NCI-H1694 (cell line): ENCODE data around the gene CXCR5.
"Not testable (repeated sequence)": the region's sequence is repeated elsewhere in the genome, so short reads cannot be mapped to it uniquely, and the experiment has no call there.

Source experiments
- DNase-seq: peaks from one replicate; lab custom pipeline; 2025; lab: John Stamatoyannopoulos, UW

CXCR5 gene, protein sequence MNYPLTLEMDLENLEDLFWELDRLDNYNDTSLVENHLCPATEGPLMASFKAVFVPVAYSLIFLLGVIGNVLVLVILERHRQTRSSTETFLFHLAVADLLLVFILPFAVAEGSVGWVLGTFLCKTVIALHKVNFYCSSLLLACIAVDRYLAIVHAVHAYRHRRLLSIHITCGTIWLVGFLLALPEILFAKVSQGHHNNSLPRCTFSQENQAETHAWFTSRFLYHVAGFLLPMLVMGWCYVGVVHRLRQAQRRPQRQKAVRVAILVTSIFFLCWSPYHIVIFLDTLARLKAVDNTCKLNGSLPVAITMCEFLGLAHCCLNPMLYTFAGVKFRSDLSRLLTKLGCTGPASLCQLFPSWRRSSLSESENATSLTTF

DNA sequence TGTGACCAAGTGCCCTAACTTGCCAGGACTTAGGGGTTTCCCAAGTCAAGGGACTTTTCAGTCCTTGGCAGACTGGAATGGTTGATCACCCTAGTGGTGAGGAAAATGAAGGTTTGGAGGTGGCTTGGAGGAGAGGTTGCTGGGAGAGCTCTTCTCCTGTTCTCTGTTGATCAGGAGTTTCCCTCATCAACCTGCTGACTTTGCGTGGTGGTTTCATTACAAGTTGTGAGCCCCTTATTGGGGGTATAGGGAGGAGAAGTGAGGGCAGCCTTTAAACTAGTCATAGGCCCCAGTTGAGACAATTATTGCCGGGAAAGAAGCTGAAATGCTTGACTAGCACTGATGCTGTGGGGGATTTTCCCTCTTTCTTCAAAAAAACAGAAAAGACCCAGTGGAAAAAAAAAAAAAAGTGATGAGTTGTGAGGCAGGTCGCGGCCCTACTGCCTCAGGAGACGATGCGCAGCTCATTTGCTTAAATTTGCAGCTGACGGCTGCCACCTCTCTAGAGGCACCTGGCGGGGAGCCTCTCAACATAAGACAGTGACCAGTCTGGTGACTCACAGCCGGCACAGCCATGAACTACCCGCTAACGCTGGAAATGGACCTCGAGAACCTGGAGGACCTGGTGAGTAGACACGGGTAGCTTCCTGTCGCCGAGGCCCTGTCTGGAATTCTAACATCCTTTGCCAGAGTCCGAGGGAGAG, at the start of gene CXCR5:
TSS of gene CXCR5 (plus strand) at position 525 of the 704 bp plus-strand sequence. CDS start at position 575, 50 bp downstream.
- DNase-seq, result no peak

DNA sequence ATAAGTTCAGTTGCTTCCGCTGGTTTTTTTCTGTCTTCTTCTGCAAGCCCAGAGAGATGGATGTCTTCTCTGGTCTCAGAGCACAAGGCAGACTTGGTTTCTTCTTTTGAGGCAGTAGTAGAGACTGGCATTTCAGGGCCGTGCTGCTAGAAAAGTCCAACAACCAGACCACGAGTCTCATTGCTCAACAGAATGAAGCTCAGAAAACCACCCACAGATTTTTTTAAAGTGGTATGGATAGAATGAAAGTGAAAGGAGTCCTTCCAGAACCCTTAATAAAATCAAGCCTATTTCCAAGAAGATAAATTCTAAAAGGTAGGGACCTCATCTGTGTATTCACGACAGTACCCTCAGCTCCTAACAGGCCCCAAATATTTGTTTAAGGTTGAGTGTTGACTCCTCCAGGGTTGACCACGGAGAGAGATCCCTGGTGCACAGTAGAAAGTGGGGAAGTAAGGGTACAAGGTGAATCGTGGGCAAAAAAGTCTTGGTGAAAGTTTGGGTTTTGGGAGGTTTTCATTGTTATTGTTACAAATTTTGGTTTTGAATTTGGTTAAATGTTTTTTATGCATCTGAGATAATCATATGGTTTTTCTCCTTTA, 49.2 kb upstream of the CXCR5 start:
- no peak for DNase-seq

DNA sequence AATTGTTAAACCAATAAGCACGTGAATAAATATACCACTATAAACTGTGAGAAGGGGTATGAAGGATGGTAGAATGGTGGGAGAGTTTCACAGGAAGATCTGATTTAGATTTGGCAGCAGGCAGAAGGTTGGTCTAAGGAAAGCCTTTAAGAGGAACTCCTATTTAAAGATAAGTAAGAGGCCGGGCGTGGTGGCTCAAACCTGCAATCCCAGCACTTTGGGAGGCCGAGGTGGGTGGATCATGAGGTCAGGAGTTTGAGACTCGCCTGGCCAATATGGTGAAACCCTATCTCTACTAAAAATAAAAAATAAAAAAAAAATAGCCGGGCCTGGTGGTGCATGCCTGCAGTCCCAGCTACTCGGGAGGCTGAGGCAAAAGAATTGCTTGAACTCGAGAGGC, 45.8 kb upstream of the CXCR5 start:
- DNase-seq, result no peak

DNA sequence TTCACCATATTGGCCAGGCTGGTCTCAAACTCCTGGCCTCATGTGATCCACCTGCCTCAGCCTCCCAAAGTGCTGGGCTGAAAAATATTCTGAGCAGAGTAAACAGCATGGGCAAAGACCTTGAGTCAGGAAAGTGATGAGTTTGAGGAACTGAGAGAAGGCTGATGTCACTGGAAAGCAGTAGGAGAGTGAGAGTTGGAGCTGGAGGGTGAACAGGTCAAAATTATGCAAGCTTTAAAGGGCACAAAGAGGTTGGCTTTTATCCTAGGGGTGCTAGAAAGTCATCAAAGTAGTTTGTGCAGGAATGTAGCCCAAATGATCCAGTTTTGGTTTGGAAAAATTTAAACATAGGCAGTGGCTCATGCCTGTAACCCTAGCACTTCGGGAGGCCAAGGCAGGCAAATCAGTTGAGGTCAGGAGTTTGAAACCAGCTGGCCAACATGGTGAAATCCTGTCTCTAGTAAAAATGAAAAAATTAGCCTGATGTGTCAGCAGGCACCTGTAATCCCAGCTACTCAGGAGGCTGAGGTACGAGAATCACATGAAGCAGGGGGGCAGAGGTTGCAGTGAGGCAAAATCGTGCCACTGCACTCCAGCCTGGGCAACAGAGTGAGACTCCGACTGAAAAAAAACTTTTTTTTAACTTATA, 44.7 kb upstream of the CXCR5 start:
- DNase-seq, result no peak

DNA sequence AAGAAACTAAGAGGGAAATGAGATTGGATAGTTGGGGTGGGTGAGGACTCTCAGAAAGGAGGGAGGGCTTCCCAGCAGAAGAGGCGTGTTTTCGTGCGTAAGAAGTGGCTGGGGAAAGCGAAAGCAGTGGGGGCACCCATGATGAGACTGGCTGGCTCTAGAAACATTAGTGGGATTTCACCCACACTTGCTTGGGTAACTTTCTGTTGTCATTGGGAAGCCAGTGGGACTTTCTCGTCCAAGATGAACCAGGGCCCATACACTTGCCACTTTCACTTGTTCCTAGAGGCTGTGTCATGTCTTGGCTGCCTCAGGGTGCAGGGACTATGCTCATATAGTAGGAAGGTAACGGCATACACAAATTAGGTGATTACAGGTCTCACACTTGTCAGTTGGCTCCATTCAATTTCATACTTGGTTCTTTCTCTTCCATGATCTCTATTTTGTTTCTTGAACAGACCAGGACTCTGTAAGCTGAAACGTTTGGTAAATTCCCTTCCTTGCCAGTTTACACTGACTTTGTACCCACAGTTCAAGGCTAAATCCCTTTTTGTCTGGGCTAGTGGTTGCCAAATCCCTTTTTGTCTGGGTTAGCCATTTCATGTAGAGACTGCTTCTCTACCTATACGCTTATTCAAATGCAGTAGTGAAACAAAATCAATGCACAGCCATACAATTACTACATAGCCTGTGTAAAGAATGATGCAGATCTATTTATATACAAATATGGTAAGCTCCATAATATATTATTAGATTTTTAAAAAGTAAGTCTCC, 42.0 kb upstream of the CXCR5 start:
- DNase-seq, result no peak

DNA sequence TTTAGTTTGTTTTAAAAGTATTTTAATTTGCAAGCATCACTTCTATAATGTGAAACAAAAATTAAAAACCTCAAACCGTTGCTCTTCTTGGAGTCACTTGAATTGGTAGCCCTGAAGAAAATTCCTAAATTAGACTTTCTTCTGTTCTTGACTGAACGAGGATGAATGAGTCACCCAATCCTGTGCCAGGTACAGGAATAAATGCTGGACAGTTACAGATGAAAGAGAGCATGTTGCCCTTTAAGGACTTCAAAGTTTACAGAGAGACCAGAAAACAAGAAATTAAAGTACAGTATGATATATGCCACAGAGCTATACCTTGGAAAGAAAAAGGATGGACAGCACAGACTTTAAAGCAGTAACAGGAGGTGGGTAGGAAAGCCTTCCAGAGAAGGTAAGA, 41.3 kb upstream of the CXCR5 start:
- DNase-seq, result no peak

DNA sequence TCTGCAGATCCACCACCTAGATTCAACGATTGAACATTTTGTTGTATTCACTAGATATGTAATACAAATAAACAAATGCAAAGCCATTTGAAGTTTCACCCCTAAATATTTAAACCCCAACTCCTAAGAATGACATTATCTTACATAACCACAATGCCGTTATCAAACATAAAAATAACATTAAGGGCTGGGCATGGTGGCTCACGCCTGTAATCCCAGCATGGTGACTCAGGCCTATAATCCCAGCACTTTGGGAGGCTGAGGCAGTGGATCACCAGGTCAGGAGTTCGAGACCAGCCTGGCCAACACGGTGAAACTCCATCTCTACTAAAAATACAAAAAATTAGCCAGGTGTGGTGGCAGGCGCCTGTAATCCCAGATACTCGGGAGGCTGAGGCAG, 40.8 kb upstream of the CXCR5 start:
- DNase-seq, result not testable (repeated sequence)

DNA sequence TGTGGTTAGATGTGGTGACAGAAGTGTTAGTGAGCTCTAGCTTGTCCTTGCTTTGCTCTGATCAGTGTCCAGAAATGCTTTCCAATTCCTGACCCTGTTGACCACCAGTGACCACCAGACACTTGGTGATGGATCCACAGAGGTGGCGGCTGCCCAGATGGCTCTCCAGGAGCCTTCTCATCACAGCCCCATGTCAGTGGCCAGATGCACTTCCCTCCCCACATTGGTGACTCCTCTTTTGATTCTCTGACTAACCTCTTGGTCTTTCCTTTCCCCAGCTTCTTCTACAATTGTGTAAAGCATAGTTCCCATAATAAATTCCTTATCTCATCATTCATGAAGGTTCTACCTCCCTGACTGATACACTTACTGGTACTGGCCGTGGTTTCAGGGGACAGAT, 40.1 kb upstream of the CXCR5 start:
- no peak for DNase-seq

DNA sequence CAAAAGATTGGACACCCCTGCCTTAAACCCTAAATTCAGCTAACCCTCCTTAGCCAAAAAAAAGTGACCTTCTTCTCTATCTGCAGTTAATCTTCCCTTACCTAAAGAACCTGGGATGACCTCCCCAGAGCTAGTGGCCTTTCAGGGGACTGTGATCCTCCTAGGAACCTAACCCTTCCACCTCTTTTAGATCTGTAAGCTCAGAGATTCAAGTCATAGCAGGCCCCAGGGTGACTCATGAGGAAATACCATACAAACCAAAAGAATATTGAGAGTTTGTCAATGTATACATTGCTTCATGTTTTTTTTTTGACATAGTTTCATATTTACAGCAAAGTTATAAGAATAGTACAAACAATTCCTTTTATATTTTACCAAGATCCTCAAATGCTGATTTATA, 38.3 kb upstream of the CXCR5 start:
- no peak for DNase-seq

DNA sequence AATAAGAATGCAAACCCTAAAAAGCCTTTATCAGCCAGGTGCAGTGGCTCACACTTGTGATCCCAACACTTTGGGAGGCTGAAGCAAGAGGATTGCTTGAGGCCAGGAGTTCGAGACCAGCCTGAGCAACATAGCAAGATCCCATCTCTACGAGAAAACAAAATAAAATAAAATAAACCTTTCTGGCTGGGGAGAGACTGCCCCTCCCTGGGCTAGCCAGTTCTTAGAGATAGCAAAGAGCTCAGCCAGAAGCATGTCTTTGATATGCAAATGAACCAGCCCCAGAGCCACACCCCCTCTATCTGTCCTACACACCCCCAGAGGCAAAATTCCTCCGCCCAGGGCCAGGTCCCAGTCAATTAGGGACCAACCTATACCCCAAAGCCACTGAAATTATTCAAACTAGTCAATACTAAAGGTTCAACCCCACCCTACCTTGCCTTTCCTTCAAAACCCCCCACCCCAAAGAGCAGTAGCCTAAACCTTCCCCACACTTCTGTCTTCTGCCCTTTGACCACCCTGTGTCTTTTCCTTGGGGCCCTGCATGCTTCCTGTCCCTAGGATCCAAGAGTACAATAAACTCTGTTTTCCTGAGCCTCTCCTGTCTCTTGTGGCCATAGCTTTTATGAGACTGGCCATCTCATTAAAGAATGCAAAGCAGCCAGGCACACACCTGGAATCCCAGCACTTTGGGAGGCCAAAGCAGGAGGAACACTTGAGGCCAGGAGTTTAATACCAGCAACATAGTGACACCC, 37.3 kb upstream of the CXCR5 start:
- DNase-seq, result no peak

DNA sequence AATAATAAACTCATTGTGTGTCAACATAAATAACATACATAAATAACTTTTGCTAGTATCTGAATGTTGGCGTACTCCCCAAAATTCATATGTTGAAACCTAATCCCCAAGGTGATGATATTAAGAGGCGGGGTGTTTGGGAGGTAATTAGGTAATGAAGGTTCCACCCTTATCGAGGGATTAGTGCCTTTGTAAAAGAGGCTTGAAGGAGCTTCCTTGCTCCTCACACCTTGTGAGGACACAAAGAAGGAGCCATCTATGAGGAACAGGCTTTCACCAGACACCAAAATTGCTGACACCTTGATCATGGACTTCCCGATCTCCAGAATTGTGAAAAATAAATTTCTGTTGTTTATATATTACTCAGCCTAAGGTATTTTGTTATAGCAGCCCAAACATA, 33.9 kb upstream of the CXCR5 start:
- no peak for DNase-seq

DNA sequence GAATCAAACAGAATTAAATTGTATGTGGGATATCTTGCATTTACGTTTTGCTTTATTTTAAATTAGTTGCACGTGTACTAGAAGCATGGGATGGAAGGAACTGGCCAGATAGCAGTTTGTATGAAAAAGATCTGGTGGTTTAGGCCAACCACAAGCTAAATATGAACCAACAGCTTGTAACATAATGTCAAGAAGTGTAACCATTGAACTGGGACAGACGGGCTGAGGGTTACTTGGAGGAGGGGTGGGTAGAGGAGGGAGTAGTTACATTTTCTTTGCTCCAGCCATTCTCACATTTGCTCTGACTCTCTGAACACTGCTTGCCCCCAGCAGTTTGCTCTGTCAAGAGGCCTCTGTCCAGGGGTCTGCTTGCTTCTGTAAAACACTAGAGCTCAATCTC, 31.7 kb upstream of the CXCR5 start:
- DNase-seq, result no peak

DNA sequence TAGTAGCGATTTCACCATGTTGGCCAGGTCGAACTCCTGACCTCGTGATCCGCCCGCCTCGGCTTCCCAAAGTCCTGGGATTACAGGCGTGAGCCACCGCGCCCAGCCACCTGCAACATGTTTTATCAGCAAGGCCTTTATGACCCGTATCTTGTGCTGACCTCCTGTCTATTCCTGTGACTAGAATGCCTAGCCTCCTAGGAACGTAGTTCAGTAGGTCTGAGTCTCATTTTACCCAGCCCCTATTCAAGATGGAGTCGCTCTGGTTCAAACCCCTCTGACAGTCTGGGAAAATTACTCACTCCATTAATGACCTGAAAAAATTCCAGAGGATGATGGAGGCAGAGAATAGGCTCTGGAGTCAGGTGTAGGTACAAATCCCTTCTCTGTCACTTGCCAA, 30.0 kb upstream of the CXCR5 start:
- DNase-seq, result no peak

DNA sequence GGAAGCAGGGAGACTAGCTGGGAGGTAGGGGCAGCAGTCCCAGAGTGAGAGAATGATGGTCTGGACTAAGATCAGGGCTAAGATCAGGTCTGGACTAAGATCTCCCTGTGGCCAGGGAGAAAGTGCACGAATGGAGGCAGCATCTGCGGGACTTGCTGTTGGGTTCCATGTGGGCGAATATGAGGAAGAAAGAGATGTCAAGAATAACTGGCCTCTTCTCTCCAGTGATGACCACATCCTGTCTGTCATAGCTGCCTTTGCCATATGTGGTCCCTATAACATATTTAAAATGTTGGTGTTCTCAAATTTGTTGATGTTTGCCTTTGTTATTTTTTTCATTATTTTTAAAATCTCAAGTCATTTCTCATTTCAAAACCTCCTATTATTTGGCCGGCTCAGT, 27.4 kb upstream of the CXCR5 start:
- DNase-seq, result no peak

DNA sequence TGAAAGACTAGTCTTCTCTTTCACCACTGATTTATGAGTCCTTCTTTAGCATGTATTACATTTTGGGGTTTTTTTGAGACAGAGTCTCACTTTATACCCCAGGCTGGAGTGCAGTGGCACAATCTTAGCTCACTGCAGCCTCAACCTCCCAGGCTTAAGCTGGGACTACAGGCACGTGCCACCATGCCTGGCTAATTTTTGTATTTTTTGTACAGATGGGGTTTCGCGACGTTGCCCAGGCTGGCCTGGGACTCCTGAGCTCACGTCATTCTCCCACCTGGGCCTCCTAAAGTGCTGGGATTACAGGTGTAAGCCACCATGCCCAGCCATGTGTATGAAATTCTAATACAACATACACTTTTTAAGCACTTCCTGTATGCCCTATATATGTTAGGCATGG, 26.3 kb upstream of the CXCR5 start:
- no peak for DNase-seq

DNA sequence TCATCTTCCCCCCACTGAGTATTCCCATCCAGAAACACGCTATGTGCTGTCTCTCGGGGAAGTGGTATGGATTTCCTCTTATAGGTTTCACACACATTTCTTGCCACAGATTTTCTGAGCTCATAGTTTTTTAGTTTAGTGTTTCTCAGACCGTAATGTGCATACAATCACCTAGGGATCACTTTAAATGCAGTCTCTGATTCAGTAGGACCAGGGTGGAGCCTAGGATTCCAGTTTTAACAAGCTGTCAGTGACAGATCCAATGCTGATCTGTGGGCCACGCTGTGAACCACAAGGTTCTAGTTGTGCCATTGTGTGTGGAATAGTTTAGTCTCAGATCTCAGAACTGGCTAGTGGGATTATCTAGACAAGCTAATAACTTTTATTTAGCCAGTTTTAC, 23.7 kb upstream of the CXCR5 start:
- no peak for DNase-seq

DNA sequence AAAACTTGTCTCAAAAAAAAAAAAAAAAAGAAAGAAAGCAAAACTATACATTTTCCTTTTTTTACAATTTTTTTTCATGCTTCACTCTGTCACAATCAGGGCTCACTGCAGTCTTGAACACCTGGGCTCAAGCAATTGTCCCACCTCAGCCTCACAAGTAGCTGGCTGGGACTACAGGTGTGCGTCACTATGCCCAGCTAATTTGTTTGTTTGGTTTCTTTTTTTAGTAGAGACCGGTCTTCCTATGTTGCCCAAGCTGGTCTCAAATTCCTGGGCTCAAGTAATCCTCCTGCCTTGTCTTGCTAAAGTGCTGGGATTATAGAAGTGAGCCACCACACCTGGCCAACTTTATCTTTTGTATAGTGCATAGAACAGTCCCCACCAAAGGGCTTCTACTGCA, 15.0 kb upstream of the CXCR5 start:
- DNase-seq, result no peak

DNA sequence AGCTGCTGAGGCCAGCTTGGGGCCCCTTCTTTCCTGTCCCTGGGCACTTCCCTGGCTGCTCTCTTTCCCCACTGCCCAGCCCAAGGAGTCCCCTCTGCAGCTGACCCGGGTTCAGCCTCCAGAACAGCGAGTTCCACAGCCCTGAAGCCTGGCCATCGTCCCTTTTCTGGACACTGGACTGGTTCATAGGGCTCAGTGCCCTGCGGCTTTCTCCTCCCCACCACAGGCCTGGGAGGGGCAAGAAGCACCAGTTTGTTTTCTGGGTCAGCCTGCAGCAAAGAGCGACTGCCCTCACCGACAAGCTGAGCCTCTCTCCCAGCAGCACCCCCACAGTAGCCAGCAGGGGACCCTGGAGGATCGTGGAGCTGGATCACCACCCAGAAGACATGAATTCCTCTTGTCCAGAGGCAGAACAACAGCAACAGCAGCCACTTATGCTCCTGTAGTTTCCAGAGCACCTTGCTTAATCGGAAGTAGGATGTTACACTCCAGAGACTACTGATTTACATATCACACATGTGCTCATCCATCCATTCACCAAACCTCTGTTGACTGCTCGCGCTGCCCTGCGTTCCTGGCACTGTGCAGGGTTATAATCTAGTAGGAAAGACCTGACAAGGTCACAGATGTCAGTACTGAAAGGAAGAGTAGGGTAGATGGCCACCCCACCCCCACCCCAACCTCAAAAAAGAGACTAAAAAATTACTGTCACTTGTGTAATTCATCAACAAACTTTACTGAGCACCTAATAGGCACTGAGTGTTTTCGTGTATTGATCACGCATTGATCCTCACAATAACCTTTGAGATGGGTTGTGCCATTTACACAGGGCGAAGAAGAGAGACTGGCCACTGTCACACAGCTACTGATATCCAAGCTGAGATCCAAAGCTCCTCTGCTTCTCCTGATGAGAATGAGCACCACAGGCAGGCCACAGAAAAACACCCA, 13.0 kb upstream of the CXCR5 start:
- DNase-seq, result no peak

DNA sequence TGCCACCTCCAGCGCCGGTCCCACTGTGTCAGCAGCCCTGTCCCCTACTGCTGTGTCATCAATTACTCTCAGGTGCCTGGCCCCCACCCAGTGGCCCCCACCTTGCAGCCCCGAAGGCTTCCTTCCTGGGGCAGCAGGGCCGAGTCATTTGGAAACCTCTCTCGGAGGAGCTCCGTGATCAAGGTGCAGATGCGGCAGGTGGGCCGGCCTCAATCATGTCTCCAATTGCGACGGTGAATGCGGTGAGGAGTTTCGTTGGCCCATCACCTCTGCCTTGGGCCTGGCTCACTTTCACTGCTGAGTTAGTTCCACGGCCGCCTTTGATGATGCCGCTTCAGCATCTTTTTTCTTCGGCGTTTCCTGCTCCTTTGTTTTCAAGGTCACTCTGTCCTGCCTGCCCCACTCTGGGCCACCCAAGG, 11.3 kb upstream of the CXCR5 start:
- no peak for DNase-seq

DNA sequence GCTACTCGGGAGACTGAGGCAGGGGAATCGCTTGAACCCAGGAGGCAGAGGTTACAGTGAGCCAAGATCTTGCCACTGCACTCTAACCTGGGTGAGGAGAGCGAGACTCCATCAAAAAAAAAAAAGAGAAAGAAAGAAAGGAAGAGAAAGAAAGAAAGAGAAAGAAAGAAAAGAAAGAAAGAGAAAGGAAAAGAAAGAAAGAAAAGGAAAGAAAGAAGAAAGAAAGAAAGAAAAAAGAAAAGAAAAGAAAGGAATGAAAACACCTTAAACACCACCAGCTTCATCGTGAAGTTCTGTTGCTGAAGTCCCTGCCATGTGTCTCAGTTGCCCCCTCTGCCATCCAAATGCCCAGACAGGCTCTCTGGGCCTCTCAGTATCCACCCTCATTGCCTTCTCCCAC, 9.9 kb upstream of the CXCR5 start:
- DNase-seq, result no peak
